ENCODE data around the gene FRA10AC1.

Gene FRA10AC1

GRCh38 chr10:93628858-93629257 lies 73.5 kb downstream of the FRA10AC1 start:
- DNase-seq: no peak

GRCh38 chr10:93622942-93623341 lies 79.5 kb downstream of the FRA10AC1 start:
- no peak for DNase-seq

- DNase-seq: no peak
Observed at GRCh38 chr10:93620925-93621324, 81.5 kb downstream of the FRA10AC1 start.
